ENCODE measurements around the gene CD180. TPM values are rescaled to one million over a fixed set of nuclear protein-coding genes. Genes with fewer than 3 reads are reported as not detected.

Gene CD180
- total RNA-seq, 1 experiment from 2014 or later, result not detected

GRCh38 chr5:67168069-67168468, 28.5 kb downstream of the CD180 start:
- no peaks in the 10 kb centered on the region for H3K79me2 ChIP-seq (ENCODE audit: insufficient read depth, low read length)
- DNase-seq (ENCODE audit: low read depth, low spot score), result no peak
- peaks cover 7 to 17% of the 10 kb centered on the region in 2 experiments for H3K4me1 ChIP-seq (ENCODE audit: control insufficient read depth in 1 of 2, insufficient read depth in 2 of 2, low read length in 2 of 2)
- H3K4me2 ChIP-seq (ENCODE audit: low read length), result no peak overlapping the region
- RAD21 ChIA-PET (ENCODE audit: low non-redundant PET in 1 of 2, low total read pairs in 2 of 2, uncharacterized antibody in 2 of 2, unreplicated experiment in 2 of 2), result no interaction called here
- no peaks in the 10 kb centered on the region for H3K9me2 ChIP-seq (ENCODE audit: insufficient read depth)
- H4K20me1 ChIP-seq (ENCODE audit: insufficient read depth), result no peaks in the 10 kb centered on the region
- no peak for TF ChIP-seq SRF (IDR thresholded peaks at IDR 0.05; ENCODE audit: low read depth)
- no peak overlapping the region for H3K27ac ChIP-seq (ENCODE audit: low read depth, low read length)
- no peaks in the 10 kb centered on the region for H3K9me3 ChIP-seq (ENCODE audit: control insufficient read depth in 1 of 2, insufficient read depth in 1 of 2, low read depth in 1 of 2, low read length in 2 of 2)
- CTCF ChIA-PET, result interaction anchor here (2.6 to 3.0 kb wide), 2 partner anchors 11 to 41 kb away, joined by 17 to 20 read pairs; no protein-coding TSS in a partner anchor
- ATAC-seq, result no peak
- H2AFZ ChIP-seq (ENCODE audit: low read depth, low read length, poor library complexity, severe bottlenecking), result no peak overlapping the region
- no peak overlapping the region for H3K4me3 ChIP-seq (replicated peaks in 1 of 2; ENCODE audit: low read depth in 1 of 2, low read length in 2 of 2)
- no peak overlapping the region for H3K9ac ChIP-seq (ENCODE audit: low read length)
- H3K27me3 ChIP-seq (ENCODE audit: insufficient read depth, low read length), result no peaks in the 10 kb centered on the region
- H3K36me3 ChIP-seq (ENCODE audit: control insufficient read depth in 1 of 2, insufficient read depth in 2 of 2, low read length in 2 of 2), result no peaks in the 10 kb centered on the region
- intact Hi-C loops (cut with micrococcal nuclease), result no loop called here
- no TSS peak for BruUV-seq (replicated peaks)
- POLR2A ChIA-PET, result no interaction called here

GRCh38 chr5:67166460-67167285, 29.9 kb downstream of the CD180 start:
- H3K4me1 ChIP-seq (ENCODE audit: control insufficient read depth in 1 of 2, insufficient read depth in 2 of 2, low read length in 2 of 2), result peaks cover 7 to 17% of the 10 kb centered on the region in 2 experiments
- no peaks in the 10 kb centered on the region for H3K9me3 ChIP-seq (ENCODE audit: control insufficient read depth in 1 of 2, insufficient read depth in 1 of 2, low read depth in 1 of 2, low read length in 2 of 2)
- H3K4me2 ChIP-seq (ENCODE audit: low read length), result peak overlapping the region; percentile 75
- H3K79me2 ChIP-seq (ENCODE audit: insufficient read depth, low read length), result no peaks in the 10 kb centered on the region
- POLR2A ChIA-PET, result interaction anchor here (0.7 kb wide), 1 partner anchor 17 kb away, joined by 4 read pairs; no protein-coding TSS in a partner anchor
- H3K9ac ChIP-seq (ENCODE audit: low read length), result peak overlapping the region; percentile 62
- peak overlapping the region; percentile 50 for H2AFZ ChIP-seq (ENCODE audit: low read depth, low read length, poor library complexity, severe bottlenecking)
- H3K36me3 ChIP-seq (ENCODE audit: control insufficient read depth in 1 of 2, insufficient read depth in 2 of 2, low read length in 2 of 2), result no peaks in the 10 kb centered on the region
- H4K20me1 ChIP-seq (ENCODE audit: insufficient read depth), result no peaks in the 10 kb centered on the region
- H3K9me2 ChIP-seq (ENCODE audit: insufficient read depth), result no peaks in the 10 kb centered on the region
- BruUV-seq (replicated peaks), result no TSS peak
- DNase-seq (ENCODE audit: low read depth, low spot score), result peak; percentile 7
- RAD21 ChIA-PET (ENCODE audit: low non-redundant PET in 1 of 2, low total read pairs in 2 of 2, uncharacterized antibody in 2 of 2, unreplicated experiment in 2 of 2), result interaction anchor here (0.9 to 1.0 kb wide), 2 partner anchors 42 to 1086 kb away, joined by 3 read pairs; no protein-coding TSS in a partner anchor
- H3K27ac ChIP-seq (ENCODE audit: low read depth, low read length), result peak overlapping the region; percentile 65
- intact Hi-C loops (cut with micrococcal nuclease), result loop anchor here (1.0 kb wide), 1 partner anchor 43 kb away; no protein-coding TSS in a partner anchor
- ATAC-seq, result peak; percentile 77
- H3K4me3 ChIP-seq (replicated peaks in 1 of 2; ENCODE audit: low read depth in 1 of 2, low read length in 2 of 2), result peak overlapping the region; percentile 37 to 51
- no peak for TF ChIP-seq ZNF274 (IDR thresholded peaks at IDR 0.05; ENCODE audit: low read depth, low read length)
- TF ChIP-seq CTCF (IDR thresholded peaks at IDR 0.05 in 2 of 3, conservative IDR thresholded peaks at IDR 0.05 in 1 of 3; ENCODE audit: borderline replicate concordance in 1 of 3, insufficient read depth in 1 of 3, low read depth in 2 of 3, low read length in 2 of 3), result 0 out of 6 replicates have a peak, but pooled peaks of 1 of the 3 experiments have one; percentile 5
- TF ChIP-seq POLR2AphosphoS5 (IDR thresholded peaks at IDR 0.05; ENCODE audit: low read depth, low read length), result peak; percentile 64
- TF ChIP-seq ZFX (IDR thresholded peaks at IDR 0.05), result peak; percentile 88
- no peaks in the 10 kb centered on the region for H3K27me3 ChIP-seq (ENCODE audit: insufficient read depth, low read length)
- CTCF ChIA-PET, result interaction anchor here (0.7 to 3.0 kb wide), 16 partner anchors 8 to 1086 kb away, joined by 3 to 20 read pairs (median 3); no protein-coding TSS in a partner anchor

Measured in HCT116 (cell line).